Epithelial cell of prostate (primary cell): Measurements from ENCODE around the gene OOSP2.

ENCODE experiments used
- DNase-seq: peaks from one replicate; pipeline ENCODE4 v3.0.0-alpha.2; 2011; ENCODE audit warnings: low read depth, low spot score
- H3K27ac ChIP-seq: fragments of 450-650 bp; 2 replicates; pipeline ENCODE4 v1.5.1; 2017; ENCODE audit warnings: mild to moderate bottlenecking

OOSP2 gene

DNA sequence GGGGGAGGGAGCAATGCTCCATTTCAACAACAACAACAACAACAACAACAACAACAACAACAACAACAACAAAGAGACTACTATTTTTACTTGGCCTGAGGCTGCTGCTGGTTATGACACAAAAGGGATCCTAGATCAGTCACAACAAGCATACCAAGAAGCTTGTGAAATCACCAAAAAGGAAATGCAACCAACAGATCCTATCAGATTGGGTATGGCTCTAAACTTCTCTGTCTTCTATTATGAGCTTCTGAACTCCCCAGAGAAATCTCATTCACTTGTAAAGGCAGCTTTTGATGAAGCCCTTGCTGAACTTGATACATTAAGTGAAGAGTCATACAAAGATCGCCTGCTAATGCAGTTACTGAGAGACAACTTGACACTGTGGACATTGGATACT lies 37.8 kb downstream of the OOSP2 start:
- DNase-seq = no peak
- no peak overlapping the region for H3K27ac ChIP-seq

DNA sequence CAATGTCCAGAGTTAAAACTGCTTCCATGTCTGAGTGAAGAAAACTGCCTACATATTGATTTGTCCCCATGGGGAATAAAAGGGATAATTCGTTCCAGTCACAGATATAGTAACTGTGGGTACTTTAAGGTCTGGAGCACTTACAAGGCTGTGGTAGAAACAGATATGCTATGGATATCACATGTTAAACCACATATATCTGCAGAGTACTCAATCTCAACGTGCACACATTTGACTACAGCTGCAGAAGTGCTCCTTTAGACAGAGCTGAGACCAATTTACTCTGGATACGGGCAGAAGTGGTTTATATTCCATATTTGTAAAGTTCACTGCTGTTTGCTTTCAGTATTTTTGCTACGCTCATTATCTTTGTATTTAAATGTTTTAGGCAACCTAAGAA lies 38.5 kb downstream of the OOSP2 start:
- no peak overlapping the region for H3K27ac ChIP-seq
- no peak for DNase-seq

DNA sequence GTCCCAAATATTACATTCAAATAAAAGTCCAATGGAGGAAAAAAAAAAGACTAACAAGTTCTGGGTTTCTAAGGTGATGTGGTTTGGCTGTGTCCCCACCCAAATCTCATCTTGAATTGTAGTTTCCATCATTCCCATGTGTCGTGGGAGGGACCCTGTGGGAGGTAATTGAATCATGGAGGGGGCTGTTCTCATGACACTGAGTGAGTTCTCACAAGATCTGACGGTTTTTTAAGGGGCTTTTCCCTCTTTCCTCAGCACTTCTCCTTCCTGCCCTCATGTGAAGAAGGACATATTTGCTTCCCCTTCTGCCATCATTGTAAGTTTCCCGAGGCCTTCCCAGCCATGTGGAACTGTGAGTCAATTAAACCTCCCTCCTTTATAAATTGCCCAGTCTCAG lies 40.3 kb downstream of the OOSP2 start:
- H3K27ac ChIP-seq = no peak overlapping the region
- DNase-seq = no peak

DNA sequence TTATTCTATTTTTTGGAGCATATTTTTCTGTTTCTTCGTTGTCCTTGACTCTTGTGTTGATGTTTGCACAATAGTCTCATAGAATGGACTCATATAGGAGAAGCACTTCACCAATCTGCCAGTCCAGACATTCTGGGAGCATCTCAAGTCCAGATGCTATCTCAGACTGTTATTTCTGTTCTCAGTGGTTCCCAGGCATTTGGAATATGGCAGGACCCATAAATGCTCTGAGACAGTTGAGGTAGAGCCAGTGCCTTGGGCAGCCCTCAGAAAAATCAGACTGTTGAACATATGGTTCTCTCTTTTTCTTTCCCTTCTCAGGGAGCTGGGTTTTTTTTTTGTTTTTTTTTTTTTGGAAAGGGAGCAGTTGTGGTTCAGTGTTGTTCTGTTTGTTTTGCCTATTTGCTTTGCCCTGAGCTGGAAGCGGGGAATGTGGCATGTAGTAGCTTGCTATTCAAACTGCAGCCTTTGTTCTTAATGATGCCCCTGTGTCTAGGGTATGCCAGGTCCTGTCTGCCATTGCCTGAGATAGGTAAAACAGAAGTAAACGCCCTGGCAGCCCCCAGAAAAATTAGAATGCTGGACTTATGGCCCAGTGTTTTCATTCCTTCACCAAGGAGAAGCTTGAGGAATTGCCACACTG lies 44.5 kb downstream of the OOSP2 start:
- peak overlapping the region; percentile 12 for H3K27ac ChIP-seq
- peak; percentile 36 for DNase-seq

DNA sequence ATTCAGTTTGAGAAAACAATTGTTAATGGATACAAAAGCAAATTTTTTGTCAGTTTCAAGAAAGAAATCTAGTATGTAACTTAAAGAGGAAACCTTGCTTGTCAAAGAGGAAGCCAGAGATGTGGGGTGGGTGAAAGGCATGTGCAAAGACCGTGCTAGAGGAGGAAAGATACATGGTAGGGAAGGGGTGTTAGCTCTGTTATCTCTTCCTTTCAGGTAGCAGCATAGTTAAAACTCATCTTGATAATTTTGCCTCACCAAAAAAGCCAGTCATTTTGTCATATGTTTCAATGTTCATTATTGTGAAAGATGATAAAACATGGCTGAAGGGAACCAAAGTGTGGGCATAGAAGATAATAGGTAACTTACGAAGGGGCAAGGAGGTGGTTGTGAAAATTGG lies 45.7 kb downstream of the OOSP2 start:
- DNase-seq = no peak
- H3K27ac ChIP-seq = no peak overlapping the region

DNA sequence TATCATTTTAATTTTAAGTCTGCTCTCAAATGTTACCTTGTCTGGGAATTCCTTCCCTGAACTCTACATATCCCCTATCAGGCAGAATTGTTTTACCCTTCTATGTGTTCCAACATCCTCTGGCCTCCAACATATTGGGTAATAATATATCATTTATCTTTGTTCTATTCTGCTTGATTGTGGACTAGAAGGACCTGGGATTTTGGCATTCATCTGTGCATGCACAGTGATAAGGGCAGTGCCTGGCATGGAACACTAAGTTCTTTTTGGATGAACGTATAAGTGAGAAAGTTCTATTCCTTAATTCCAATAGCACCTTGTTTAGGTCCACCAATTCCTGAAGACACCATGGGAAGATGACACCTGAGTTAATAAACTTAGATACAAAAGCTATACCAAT lies 47.0 kb downstream of the OOSP2 start:
- DNase-seq = no peak
- H3K27ac ChIP-seq = no peak overlapping the region

DNA sequence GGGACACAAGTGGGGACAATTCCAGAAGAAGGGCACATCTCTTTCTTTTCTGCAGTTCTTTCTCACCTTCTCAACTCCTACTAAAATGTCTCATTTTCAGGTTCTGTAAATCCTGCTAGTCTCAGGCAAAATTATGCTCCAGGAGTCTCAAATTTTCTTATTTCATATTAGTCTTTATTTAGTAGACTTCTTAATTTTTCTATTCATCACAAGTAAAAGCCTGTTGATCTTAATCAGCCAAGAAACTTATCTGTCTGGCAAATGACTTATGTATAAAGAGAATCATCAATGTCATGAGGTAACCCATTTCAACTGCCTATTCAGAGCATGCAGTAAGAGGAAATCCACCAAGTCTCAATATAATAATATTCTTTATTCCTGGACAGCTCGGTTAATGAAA lies 48.2 kb downstream of the OOSP2 start, which contains the start of gene MS4A2:
Gene MS4A2 (plus strand): TSS at position 301 of the 400 bp plus-strand sequence. CDS start 102 bp downstream, outside the sequence.
- DNase-seq = no peak

DNA sequence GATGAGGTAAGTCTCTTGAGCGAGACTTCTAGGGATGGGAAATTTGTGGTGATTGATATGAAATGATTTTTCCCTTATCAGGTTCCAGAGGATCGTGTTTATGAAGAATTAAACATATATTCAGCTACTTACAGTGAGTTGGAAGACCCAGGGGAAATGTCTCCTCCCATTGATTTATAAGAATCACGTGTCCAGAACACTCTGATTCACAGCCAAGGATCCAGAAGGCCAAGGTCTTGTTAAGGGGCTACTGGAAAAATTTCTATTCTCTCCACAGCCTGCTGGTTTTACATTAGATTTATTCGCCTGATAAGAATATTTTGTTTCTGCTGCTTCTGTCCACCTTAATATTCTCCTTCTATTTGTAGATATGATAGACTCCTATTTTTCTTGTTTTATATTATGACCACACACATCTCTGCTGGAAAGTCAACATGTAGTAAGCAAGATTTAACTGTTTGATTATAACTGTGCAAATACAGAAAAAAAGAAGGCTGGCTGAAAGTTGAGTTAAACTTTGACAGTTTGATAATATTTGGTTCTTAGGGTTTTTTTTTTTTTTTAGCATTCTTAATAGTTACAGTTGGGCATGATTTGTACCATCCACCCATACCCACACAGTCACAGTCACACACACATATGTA lies 55.4 kb downstream of the OOSP2 start:
- no peak for DNase-seq
- no peak overlapping the region for H3K27ac ChIP-seq

More for the DNA sequence above, 48.2 kb downstream of the OOSP2 start, which contains the start of gene MS4A2:
- H3K27ac ChIP-seq = no peak within 1 kb of the TSS

DNA sequence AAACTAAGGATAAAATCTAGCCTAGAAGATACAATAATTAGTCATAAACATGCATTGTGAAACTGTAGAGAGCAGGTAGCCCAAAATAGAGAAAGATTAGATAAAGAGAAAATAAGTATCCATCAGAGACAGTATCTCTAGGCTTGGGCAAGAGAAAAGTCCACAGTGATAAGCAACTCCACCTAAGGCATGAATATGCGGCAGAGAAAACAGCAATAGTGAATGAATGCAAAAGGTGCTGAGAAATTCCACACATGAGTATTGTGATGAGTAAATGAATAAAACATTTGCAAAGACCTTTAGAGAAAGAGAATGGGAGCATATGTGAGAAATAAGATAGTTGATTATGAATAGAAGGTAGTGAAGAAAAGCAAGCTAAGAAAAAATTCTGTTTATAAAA lies 57.0 kb downstream of the OOSP2 start:
- no peak overlapping the region for H3K27ac ChIP-seq
- DNase-seq = no peak
